HuH-7.5 (cell line): ENCODE measurements around the gene SERPINA12.

ENCODE experiments used
- DNase-seq: peaks from one replicate; pipeline ENCODE4 v3.0.0; 2011; ENCODE audit warnings: low spot score

Gene SERPINA12

DNA sequence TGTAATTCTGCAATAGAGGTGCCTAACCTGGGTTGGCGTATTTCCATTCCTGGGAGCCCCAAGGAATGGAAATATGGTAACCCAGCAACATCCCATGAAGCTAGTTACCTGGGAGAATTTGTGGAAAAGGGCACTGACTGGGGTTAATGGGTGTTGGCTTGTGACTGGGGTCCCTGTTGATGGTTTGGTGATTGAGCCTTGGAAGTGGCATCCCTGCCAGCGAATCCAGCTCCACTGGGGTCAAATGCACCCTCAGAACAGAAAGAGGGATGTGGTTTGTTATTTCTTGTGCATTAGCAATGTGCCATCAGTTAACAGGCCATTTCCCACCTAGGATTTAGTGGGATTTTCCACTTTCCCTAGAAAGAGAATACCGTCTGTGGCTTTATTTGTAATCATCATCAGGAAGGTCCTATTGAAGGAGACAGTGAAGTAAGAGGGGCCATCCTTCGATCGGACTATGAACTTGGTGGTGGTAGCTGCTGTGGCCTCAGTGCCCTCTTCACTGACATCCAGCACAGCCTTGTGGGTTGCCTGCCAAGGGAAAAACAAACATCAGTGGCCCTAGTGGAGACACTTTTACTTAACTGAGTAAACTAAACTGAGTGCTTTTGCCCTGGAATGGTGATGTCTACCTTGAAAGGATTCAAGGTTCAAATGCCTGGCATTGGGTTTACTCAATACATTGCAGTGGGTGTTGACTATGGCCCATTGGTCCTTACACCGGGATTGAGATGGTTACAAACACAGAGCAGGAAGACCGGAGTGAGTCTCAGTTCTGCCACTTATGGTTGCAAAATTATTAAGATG, 46.3 kb downstream of the SERPINA12 start:
- DNase-seq, result no peak

DNA sequence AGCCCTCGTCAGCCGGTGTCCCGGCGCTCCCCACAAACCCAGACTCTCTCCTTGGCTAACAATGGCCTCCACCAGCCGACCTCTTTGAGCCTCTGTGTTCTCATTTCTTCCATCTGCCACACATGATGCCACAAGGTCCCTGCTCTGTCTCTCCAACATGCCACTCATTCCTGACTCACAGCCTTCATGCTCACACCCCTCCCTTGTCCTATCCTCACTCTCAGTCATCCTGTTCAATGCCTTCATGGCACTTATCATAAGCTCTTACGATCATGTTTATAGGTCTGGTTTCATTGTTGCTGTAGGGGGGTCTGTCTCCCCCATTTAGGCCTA, 47.1 kb downstream of the SERPINA12 start:
- no peak for DNase-seq

DNA sequence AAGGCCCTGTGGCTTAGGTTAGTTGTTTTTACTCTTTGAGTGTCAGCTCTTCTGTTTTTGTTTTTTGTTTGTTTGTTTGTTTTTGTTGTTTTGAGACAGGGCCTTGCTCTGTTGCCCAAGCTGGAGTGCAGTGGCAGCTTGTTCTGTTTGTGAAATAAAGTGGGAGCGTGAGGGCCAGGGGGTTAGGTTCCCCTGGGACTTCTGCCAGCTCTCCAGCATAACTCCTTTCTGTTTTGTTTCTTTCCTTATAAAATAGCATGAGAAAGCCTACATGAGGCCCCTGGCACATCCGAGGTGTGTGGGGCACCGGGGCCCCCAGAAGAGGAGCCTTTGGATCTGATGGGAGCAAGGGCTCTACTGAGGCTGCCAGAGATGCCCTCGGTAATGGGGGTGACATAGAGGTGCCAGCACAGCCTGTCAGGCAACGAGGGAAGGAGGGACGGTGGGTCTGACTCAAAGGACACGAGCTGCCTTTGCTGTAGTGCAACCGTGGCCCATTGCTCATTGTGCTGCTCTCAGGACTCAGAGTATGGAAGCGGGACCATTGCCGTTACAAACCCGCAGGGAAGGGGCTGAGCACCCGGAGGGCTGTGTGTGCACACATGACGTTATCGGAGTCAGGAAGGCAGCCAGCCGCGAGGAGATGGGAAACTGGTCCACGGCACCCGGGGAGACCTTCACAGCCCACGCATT, 47.6 kb downstream of the SERPINA12 start:
- DNase-seq, result no peak

DNA sequence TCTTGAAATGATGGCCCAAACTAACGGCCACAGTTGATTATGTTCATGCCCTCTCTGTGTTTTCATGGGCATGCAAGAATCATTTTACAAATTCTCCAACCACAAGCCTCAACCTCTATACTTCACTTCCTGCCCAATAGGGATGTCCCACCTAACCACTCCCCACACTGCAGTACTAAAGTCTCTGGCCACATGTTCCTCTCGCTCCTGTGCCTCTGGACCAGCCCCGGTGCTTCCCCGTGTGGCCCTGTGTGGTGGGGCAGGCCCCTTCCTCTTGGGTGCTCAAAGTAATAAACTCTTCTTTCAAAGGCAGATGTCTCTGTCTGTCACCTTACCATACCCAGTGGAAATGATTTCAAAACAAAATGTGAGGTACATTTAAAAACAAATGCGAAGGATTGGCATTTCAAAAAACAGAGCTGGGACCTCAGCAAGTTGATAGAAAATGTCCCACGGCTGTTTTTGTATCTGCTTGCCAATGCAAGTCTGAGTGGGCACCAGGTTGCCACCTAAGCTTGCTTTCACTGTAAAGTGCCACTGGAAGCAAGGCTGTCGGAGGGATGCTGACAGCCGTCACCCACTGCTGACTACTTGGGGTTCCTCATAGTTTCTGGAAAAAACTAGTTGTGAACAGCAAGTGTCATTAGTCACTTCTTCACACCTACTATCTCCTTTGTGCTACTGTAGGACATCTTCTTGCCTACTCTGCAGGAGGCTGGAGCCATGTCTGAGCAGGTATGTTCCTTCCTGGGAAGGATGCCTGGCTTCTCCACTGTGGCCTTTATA, 48.4 kb downstream of the SERPINA12 start:
- no peak for DNase-seq

DNA sequence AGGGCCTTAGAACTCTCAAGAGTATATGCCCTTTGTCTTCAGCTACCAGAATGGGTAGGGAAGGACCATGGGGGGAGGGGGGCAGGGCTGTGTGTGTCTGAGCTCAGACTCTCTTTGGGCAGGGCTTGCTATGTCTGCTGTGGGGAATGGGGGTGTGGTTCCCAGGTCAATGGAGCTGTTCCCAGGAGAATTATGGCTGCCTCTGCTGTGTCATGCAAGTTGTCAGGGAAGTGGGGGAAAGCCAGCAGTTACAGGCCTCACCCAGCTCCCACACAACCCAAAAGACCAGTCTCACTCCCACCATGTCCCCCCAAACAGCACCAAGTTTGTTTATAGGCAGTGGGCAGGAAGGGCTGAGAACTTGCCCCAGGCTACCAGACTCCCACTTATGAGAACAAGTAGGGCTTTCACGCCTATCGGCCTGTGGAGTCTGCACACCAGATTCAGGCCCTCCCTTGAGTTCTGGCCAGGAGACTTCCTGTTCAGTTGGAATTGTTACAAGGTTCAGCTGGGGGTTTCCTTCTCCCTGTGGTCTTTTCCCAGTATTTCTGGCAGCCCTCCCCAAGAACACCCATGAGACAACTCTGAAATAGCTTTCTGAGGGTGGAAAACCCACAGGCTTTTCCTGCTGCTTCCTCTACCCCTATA, 50.6 kb downstream of the SERPINA12 start:
- no peak for DNase-seq

DNA sequence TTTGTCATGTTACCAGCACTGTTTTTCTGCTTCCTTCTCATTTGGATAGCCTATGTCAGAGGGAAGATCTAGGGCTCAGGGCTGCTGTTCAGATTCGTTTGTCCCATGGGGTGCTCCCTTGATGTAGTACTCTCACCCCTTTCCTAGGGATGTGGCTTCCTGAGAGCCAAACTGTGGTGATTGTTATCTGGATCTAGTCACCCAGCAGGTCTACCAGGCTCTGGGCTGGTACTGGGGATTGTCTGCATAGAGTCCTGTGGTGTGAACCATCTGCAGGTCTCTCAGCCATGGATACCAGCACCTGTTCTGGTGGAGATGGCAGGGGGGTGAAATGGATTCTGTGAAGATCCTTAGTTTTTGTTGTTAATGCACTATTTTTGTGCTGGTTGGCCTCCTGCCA, 51.2 kb downstream of the SERPINA12 start:
- no peak for DNase-seq

DNA sequence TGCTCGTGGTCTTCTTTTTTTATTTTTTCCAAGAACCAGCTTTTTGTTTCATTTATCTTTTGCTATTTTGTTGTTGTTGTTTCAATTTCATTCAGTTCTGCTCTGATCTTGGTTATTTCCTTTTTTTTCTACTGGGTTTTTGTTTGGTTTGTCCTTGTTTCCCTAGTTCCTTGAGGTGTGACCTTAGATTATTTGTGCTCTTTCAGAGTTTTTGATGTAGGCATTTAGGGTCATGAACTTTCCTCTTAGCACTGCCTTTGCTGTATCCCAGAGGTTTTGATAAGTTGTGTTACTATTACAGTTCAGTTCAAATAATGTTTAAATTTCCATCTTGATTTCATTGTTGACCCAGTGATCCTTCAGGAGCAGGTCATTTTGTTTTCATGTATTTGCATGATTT, 53.3 kb downstream of the SERPINA12 start:
- no peak for DNase-seq

DNA sequence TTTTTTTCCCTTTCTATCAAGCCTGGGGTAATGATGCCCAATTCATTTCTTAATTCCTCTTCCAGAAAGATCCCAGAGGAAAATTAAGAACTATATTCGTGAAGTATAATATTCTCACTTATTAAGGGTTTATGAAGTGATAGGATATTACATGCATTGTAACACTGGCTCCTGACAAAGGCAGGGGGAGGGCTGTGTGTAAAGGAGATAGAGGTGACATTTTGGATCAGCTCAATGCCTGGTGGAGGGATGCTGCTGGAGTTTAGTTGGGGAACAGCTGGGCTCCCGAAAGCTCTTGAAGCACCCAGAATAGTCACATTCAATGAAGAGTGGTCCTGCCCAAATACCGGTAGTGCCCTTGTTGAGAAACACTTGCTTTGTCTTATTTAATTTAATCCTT, 57.4 kb downstream of the SERPINA12 start:
- DNase-seq, result no peak

DNA sequence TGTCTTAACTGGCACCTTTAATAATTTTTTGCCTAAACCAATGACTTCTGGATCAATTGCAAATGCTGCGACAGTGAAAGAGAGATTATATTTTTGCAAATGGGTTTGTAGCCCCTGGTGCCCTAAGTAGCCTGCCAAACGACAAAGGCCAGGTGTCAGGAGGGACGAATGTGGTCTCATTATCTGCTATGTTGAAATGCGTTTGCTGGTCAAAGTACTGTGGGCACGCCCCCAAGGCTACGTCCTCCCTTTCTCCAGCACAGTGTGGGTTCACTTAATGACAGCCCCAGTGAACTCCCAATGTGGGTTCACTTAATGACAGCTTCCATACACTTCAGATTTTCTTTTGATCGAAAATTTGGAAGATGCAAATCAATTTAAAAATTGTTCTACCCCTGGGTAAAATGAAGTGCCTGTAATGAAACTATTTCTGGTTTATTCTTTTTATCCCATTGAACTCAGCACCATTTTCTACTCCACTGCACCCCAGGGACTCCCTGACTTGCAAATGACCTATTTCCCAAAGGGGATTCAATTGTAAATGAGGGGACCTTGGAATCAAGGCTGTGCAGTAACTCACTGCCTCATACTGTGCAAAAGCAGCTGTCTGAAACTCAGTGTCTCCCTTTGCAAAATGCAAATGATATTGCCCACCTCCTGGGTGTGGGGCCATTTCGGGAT, 58.0 kb downstream of the SERPINA12 start:
- DNase-seq, result no peak

DNA sequence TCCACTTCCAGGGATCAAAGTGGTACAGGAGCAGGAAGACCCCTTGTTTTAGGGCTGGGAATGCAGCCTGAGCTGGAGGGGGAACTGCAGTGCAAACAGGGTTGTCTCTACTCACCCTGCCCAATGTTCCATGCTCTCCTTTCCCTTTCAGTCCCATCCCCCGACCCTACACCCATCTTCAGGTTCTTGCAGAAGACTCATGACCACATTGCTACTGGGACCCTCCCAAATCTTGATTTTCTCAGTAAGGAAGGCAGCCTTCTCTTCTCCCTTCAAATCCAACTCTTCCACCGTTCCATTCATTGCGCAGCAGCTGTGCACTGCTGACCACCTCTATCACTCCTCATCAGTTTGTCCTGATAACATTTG, 58.6 kb downstream of the SERPINA12 start:
- DNase-seq, result no peak

DNA sequence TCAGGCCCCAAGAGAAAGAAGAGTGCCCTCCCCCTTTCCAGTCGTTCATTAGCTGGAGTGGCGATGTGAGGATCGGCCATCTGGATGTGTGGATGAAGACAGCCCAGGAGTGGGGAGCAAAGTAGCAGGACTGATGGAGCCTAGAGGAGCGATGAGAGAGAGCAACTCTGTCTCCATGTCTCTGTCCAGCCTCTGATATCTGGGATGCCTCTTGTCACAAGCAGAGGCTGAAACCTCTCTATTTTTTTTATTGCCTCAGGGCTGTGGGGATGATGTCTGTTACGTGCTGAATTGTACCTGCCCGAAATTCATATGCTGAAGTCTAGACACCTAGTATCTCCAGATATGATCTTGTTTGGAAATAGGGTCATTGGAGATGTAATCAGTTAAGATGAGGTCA, 59.3 kb downstream of the SERPINA12 start:
- no peak for DNase-seq

DNA sequence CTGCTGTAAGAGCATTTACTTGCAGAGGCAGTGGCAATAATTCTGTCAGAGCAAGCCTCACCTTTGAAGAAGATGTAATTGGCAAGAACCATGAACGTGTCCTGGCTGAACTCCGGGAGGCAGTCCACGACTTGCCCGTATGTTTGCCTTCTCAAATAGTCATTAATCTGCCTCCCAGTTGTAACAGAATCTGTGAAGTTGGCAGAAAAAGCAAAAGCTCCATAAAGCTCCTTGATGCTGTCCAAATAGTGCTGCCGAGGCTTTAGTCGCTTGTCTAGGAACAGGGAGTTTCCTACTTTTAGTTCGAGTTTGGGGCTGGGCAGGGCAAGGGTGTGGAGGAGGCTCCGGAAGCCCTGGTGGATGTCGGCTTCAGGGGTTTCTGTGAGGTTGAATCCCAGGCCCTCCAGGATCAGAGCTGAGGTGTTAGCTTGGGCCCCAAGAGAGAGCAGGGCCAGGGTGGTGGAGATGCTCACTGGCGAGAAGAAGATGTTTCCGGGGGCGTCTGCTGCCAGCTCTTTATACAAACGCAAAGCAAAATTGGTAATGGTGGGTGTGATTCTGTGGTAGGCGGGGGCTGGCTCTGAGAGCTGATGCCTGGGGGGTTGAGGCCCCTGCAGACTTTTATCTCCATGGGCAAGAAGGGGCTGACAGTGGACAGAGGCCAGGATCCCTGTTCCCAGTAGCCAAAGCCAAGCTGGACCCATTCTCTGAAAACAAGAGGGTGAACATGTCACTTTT, 61.0 kb downstream of the SERPINA12 start:
- DNase-seq, result no peak

DNA sequence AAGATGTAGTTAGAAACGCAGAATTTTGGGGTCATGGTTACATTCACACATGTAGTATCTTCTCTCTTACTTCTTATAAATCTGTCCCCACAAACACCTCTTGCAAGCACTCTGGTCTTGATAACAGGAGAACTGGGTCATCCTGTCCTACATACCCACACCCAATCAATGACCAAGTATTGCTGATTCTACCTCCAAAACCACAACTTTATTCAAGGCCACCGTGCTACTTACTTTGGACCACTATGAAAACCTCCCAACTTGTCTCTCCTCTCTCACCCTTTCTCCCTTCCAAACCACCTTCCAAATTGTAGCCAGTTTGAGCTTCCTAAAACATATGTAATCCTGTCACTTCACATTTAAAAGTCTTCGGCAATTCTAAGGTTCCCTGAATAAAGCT, 62.1 kb downstream of the SERPINA12 start:
- no peak for DNase-seq

DNA sequence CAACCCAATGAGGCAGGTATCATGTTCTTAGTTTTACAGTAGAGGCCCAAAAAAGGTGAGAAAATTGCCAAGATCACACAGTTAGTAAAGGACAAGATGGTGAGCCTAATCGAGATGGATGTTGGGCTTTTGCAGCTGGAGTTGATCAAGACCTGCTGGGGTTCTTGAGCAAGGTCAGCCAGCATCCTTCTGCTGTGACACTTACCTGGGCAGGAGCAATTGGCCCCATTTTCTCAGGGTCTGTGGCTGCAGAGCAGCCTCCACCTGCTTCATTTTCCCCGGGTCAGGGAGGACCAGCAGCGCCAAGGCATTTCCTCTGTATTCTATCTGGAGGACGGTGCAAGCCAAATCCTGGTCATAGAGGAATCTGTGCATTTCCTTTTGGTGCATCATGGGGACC, 63.1 kb downstream of the SERPINA12 start:
- no peak for DNase-seq

DNA sequence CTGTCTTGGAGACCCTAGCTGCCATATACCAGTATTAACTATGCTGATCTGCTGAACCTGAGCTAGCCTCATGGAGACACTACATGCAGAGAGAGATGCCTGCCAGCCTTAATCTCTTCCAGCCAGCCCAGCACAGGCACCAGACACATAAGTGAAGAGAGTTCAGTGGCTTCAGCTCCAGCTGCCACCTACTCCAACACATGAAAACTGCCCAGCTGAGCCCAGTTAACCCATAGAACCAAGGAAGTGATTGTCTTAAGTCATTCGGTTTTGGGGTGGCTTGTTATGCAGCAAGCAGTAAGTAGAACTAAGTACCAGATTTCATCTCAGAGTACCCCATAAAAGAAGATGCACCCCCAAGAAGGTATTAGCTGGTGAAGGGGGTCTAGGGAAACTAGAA, 64.3 kb downstream of the SERPINA12 start:
- DNase-seq, result no peak

DNA sequence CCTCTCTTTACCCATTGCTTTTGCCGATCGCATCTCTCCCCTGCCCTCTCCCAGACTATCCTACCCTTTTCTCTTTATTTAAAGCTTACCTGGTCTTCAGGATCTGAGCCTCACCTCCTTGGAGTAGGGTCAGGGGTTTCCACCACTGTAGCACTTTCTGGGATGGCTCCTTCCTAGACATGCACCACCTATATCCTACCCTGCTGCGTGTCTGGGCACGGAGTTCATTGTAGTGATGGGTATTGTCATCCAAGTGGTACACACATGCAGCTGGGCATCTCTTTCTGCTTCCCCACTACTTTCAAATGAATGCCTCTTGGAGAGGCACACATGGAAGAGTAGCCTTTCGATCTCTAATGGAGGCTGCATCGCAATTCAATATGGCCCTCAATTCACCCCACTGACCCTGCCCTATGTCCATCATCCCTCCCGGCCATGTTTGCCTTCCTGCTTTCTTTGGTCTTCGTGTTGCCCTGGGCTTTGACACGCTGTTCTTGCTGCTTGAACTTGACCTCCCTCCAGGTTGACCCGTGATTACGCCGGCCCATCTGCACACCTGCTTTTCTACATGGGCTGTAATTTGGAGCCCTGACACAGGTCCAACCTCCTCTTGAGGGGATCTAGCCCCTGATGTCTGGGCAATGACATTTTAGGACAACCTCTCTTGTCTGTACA, 67.6 kb downstream of the SERPINA12 start:
- no peak for DNase-seq

DNA sequence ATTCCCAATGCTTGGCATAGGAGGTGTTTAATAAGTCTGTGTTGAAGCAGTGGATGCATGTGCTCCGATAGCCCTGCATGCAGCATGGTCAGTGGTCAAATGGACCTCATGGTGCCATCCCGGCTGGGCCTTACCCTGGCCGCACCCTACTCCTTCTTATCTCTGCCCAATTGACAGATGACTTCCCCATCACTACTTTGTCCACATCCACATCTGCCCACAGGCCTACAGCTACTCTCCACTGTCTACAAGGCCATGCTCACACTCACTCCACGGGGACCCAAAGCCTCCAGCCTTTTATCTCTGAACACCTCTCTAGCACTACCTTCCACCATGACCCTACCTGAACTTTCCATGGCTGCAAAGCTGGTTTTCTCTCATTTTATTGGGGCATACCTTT, 68.1 kb downstream of the SERPINA12 start:
- DNase-seq, result no peak

DNA sequence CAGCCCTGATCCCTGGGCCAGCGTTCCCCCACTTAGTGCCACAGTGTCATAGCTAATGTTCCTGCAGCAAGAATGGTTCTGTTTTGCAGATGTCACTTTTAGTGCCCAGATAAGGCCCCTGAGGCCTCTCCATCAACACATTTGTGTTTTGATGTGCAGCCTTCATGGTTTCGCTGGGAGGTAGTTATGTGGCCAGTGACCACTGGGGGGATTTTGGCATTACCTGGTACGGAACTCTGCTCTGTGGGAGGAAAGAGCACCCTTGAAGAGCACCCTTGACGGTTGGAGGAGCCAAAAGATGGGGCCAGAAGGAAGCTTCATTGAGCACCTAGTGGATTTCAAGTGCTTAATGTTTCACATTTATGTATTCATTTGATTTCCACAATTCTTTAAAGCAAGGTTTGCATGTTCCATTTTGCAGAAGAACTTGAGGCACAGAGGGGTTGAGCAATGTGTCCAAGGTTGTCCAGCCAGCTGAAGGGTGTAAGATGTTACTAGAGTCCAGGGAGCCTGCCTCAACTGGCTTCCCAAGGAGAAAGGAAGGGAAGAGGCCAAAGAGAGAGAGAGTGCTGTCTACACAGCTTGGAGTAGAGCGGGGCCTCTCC, 69.7 kb downstream of the SERPINA12 start:
- DNase-seq, result no peak
